GM21526 (cell line): ENCODE results near the gene MARCHF6.
"Not testable (repeated sequence)": the region's sequence is repeated elsewhere in the genome, so short reads cannot be mapped to it uniquely, and the experiment has no call there.

Experiments used
- ATAC-seq: cut with Tn5 transposase; IDR thresholded peaks from one replicate; pipeline ENCODE4 v1.9.1; 2021; ENCODE audit warnings: moderate library complexity; ENCODE audit not compliant: unreplicated experiment, low FRiP score

Gene MARCHF6

GRCh38 chr5:10344461-10345106, 8.9 kb upstream of the MARCHF6 start:
- ATAC-seq = not testable (repeated sequence)

- no peak for ATAC-seq
Observed at GRCh38 chr5:10348258-10348657, 5.2 kb upstream of the MARCHF6 start.

GRCh38 chr5:10351199-10351905, 2.1 kb upstream of the MARCHF6 start:
- no peak for ATAC-seq

GRCh38 chr5:10351919-10352318, 1.6 kb upstream of the MARCHF6 start:
- ATAC-seq = no peak

GRCh38 chr5:10352430-10353240, 860 bp upstream of the MARCHF6 start:
- no peak for ATAC-seq

GRCh38 chr5:10354048-10354872, 765 bp downstream of the MARCHF6 start:
- ATAC-seq = peak; percentile 25

GRCh38 chr5:10355071-10355889, 1.8 kb downstream of the MARCHF6 start:
- ATAC-seq = no peak

GRCh38 chr5:10358999-10359398, 5.5 kb downstream of the MARCHF6 start:
- no peak for ATAC-seq

GRCh38 chr5:10360686-10361085, 7.2 kb downstream of the MARCHF6 start:
- ATAC-seq = no peak

- no peak for ATAC-seq
Observed at GRCh38 chr5:10363519-10364185, 10.2 kb downstream of the MARCHF6 start.

- no peak for ATAC-seq
Observed at GRCh38 chr5:10364186-10364689, 10.7 kb downstream of the MARCHF6 start.

- no peak for ATAC-seq
Observed at GRCh38 chr5:10365782-10366181, 12.3 kb downstream of the MARCHF6 start.

- no peak for ATAC-seq
Observed at GRCh38 chr5:10366310-10367272, 13.1 kb downstream of the MARCHF6 start.

GRCh38 chr5:10367579-10367978, 14.1 kb downstream of the MARCHF6 start:
- ATAC-seq = no peak

- no peak for ATAC-seq
Observed at GRCh38 chr5:10370931-10371330, 17.4 kb downstream of the MARCHF6 start.

- ATAC-seq = not testable (repeated sequence)
Observed at GRCh38 chr5:10371369-10371768, 17.9 kb downstream of the MARCHF6 start.

- no peak for ATAC-seq
Observed at GRCh38 chr5:10372726-10373709, 19.5 kb downstream of the MARCHF6 start.
